Osteoblast (primary cell): ENCODE measurements around the gene SCN10A. TPM values are rescaled to one million over a fixed set of nuclear protein-coding genes. Genes with fewer than 3 reads are reported as not detected.

Experiments used
- DNase-seq: peaks from one replicate; pipeline ENCODE4 v3.0.0; 2011; ENCODE audit warnings: low spot score, mixed read lengths; ENCODE audit not compliant: insufficient read length; ENCODE audit errors: missing footprints
- H2AFZ ChIP-seq: 2 replicates; pipeline ENCODE4 v1.6.0; 2011; ENCODE audit warnings: mild to moderate bottlenecking, low read length
- H3K27ac ChIP-seq: 2 replicates; pipeline ENCODE4 v1.5.1; 2011; ENCODE audit warnings: mild to moderate bottlenecking, low read depth, low read length, moderate library complexity
- H3K27me3 ChIP-seq: 2 replicates; pipeline ENCODE4 v1.6.0; 2012; ENCODE audit warnings: mild to moderate bottlenecking, control low read depth, inconsistent platforms, low read length, moderate library complexity; ENCODE audit not compliant: insufficient read depth
- H3K36me3 ChIP-seq: 2 replicates; pipeline ENCODE4 v1.5.1; 2011; ENCODE audit warnings: mild to moderate bottlenecking, low read length, control low read depth, moderate library complexity; ENCODE audit not compliant: insufficient read depth
- H3K4me1 ChIP-seq: 2 replicates; pipeline ENCODE4 v1.5.1; 2011; ENCODE audit warnings: mild to moderate bottlenecking, low read length, control low read depth, moderate library complexity; ENCODE audit not compliant: insufficient read depth
- H3K4me2 ChIP-seq: 2 replicates; pipeline ENCODE4 v1.6.0; 2011; ENCODE audit warnings: mild to moderate bottlenecking, low read length; ENCODE audit not compliant: insufficient read depth
- H3K4me3 ChIP-seq: fragments of 200-600 bp; sonication (generic); 3 replicates; pipeline ENCODE4 v1.5.1; 2012; ENCODE audit warnings: mild to moderate bottlenecking, low read length, inconsistent platforms; ENCODE audit not compliant: insufficient read depth
- H3K79me2 ChIP-seq: 2 replicates; pipeline ENCODE4 v1.6.0; 2012; ENCODE audit warnings: mild to moderate bottlenecking, low read length, control low read depth, inconsistent platforms; ENCODE audit not compliant: insufficient read depth
- H3K9me3 ChIP-seq: 2 replicates; pipeline ENCODE4 v1.5.1; 2011; ENCODE audit warnings: low read depth, low read length, control low read depth
- H4K20me1 ChIP-seq: 2 replicates; pipeline ENCODE4 v1.6.0; 2012; ENCODE audit warnings: mild to moderate bottlenecking, low read length, control low read depth; ENCODE audit not compliant: insufficient read depth
- CTCF ChIP-seq: IDR thresholded peaks from 2 replicates; pipeline ENCODE4 v1.5.1; 2011; ENCODE audit warnings: mild to moderate bottlenecking, low read depth, low read length, moderate library complexity; ENCODE audit errors: extremely low read depth
- total RNA-seq: library from RNA; depleted of rRNA; stranded (reverse); fragments of >200 nt; gene quantifications from 2 replicates; pipeline ENCODE4 v1.2.3, GENCODE V29; 2012

Gene SCN10A
- total RNA-seq, 1 donor = not detected

GRCh38 chr3:38834717-38835116, 18.7 kb upstream of the SCN10A start:
- peak overlapping the region; percentile 10 for H3K27ac ChIP-seq
- DNase-seq = no peak
- H3K79me2 ChIP-seq = no peaks in the 10 kb centered on the region
- H3K27me3 ChIP-seq = no peaks in the 10 kb centered on the region
- no peaks in the 10 kb centered on the region for H3K9me3 ChIP-seq
- no peaks in the 10 kb centered on the region for H3K36me3 ChIP-seq
- H3K4me2 ChIP-seq = no peak overlapping the region
- no peaks in the 10 kb centered on the region for H4K20me1 ChIP-seq
- no peak for TF ChIP-seq CTCF
- H3K4me1 ChIP-seq = peaks cover 22% of the 10 kb centered on the region
- H2AFZ ChIP-seq = no peak overlapping the region
- H3K4me3 ChIP-seq = no peak overlapping the region

DNA sequence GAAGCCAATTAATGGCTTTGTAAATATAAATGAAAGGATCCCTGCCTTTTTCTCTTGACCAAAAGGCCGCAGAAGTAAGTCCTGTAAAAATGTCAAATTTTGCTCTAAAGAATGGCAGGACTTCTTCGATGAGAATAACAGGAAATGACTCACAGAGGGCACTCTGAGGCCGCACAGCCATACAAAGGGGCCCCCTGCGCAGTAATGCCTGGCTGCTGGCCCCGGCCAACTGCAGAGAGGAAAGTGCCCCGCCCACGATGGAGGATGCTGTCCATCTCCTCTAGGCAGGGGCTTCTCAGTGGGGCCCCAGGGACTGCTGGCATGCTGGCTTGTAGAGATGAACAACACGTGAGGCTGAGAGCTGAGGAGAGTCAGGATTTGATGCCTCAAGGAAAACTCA, 18.1 kb upstream of the SCN10A start:
- Histone ChIP-seq H3K27me3 (no peaks in the 10 kb centered on the region), H3K36me3 (no peaks in the 10 kb centered on the region), H4K20me1 (no peaks in the 10 kb centered on the region), H3K4me1 (peaks cover 28% of the 10 kb centered on the region), H3K27ac (peak overlapping the region; percentile 10), H3K9me3 (no peaks in the 10 kb centered on the region), H3K4me3 (no peak overlapping the region), H2AFZ (no peak overlapping the region), H3K79me2 (no peaks in the 10 kb centered on the region), H3K4me2 (peak overlapping the region; percentile 55)
- no peak for TF ChIP-seq CTCF
- DNase-seq = peak; percentile 85

- no peaks in the 10 kb centered on the region for H3K36me3 ChIP-seq
- H3K27ac ChIP-seq = peak overlapping the region; percentile 77
- no peak overlapping the region for H3K4me3 ChIP-seq
- peak; percentile 92 for DNase-seq
- no peaks in the 10 kb centered on the region for H4K20me1 ChIP-seq
- no peak for TF ChIP-seq CTCF
- no peaks in the 10 kb centered on the region for H3K27me3 ChIP-seq
- H3K9me3 ChIP-seq = no peaks in the 10 kb centered on the region
- H3K4me1 ChIP-seq = peaks cover 24% of the 10 kb centered on the region
- H3K4me2 ChIP-seq = peak overlapping the region; percentile 60
- peak overlapping the region; percentile 94 for H2AFZ ChIP-seq
- H3K79me2 ChIP-seq = no peaks in the 10 kb centered on the region
Observed at GRCh38 chr3:38829404-38829803, 13.4 kb upstream of the SCN10A start.

DNA sequence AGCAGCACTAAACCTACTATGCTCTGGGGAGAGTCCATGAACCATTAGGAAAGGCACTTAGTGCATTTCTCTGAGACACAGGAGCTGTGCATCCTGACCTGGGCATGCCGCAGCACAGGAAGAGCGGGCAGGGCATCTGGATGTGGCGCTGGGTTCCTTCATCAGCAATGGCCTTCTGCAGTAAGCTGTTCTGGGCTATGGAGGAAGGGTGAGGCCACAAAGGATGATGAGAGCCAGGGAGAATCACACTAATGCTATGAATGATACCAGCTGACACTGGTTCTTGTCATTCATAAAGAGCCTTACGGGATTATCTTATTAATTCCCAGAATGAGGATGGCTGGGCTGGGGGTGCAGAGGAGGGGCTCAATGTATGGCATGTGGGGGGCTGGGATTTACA, 12.7 kb upstream of the SCN10A start:
- no peaks in the 10 kb centered on the region for H4K20me1 ChIP-seq
- H3K4me1 ChIP-seq = peaks cover 18% of the 10 kb centered on the region
- H3K4me2 ChIP-seq = peak overlapping the region; percentile 60
- peak overlapping the region; percentile 94 for H2AFZ ChIP-seq
- H3K4me3 ChIP-seq = no peak overlapping the region
- no peaks in the 10 kb centered on the region for H3K9me3 ChIP-seq
- H3K36me3 ChIP-seq = no peaks in the 10 kb centered on the region
- no peak for DNase-seq
- H3K79me2 ChIP-seq = no peaks in the 10 kb centered on the region
- H3K27me3 ChIP-seq = peaks cover 4% of the 10 kb centered on the region
- H3K27ac ChIP-seq = peak overlapping the region; percentile 77
- TF ChIP-seq CTCF = no peak
